Lower leg skin (tissue), 4 donors: ENCODE measurements around the gene KERA. TPM values are rescaled to one million over a fixed set of nuclear protein-coding genes. Genes with fewer than 3 reads are reported as not detected.
A peak's percentile ranks its signal among the peaks of the same experiment; 100 is the strongest.

Experiments
- DNase-seq, 2 donors: peaks; one replicate each; pipeline ENCODE4 v3.0.0-alpha.2; 2019; ENCODE audit warnings: low spot score in 2 of 2
- H3K4me3 ChIP-seq: fragments of 200-600 bp; sonication (generic); 2 replicates; pipeline ENCODE4 v1.5.1; 2017; ENCODE audit warnings: mild to moderate bottlenecking, low read depth; ENCODE audit not compliant: poor library complexity, severe bottlenecking
- POLR2A ChIP-seq, 2 donors: fragments of 450-650 bp; IDR thresholded peaks; one replicate each; pipeline ENCODE4 v1.6.1; 2016 to 2017; ENCODE audit warnings: antibody characterized with exemption in 2 of 2, mild to moderate bottlenecking in 1 of 2, moderate library complexity in 1 of 2
- WGBS, 2 donors: methylation state at CpG; one replicate each; pipeline ENCODE4 v1.1.5; 2018; 5-methylcytosine and 5-hydroxymethylcytosine counted together
- intact Hi-C: fragments of 100-400 bp; cut with DNase I; formaldehyde crosslinking; loops from one replicate; pipeline ENCODE4 v1.15.0; 2023; ENCODE audit warnings: low total_unique reads
- total RNA-seq, 4 donors: library from RNA; depleted of rRNA; stranded (reverse); fragments of >200 nt; gene quantifications; one replicate each; pipeline ENCODE4 v1.1.0, GENCODE V29; 2016
- TF ChIP-seq, protein P1 (sequence below), 3 donors: fragments of 450-650 bp; IDR thresholded peaks; one replicate each; pipeline ENCODE4 v1.5.1; 2016; ENCODE audit warnings: antibody characterized with exemption in 3 of 3, mild to moderate bottlenecking in 3 of 3, moderate library complexity in 2 of 3

The KERA gene
- total RNA-seq, 4 donors from 2014 or later, result not detected

- TF ChIP-seq, protein P1, sequence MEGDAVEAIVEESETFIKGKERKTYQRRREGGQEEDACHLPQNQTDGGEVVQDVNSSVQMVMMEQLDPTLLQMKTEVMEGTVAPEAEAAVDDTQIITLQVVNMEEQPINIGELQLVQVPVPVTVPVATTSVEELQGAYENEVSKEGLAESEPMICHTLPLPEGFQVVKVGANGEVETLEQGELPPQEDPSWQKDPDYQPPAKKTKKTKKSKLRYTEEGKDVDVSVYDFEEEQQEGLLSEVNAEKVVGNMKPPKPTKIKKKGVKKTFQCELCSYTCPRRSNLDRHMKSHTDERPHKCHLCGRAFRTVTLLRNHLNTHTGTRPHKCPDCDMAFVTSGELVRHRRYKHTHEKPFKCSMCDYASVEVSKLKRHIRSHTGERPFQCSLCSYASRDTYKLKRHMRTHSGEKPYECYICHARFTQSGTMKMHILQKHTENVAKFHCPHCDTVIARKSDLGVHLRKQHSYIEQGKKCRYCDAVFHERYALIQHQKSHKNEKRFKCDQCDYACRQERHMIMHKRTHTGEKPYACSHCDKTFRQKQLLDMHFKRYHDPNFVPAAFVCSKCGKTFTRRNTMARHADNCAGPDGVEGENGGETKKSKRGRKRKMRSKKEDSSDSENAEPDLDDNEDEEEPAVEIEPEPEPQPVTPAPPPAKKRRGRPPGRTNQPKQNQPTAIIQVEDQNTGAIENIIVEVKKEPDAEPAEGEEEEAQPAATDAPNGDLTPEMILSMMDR (IDR thresholded peaks at IDR 0.05), result no peak
- TF ChIP-seq POLR2A (IDR thresholded peaks at IDR 0.05), result no peak
- H3K4me3 ChIP-seq, result no peak overlapping the region
- intact Hi-C loops, result no loop called here
- DNase-seq, result no peak
Observed at GRCh38 chr12:91103101-91103500, 45.3 kb upstream of the KERA start.

- no peak for DNase-seq
- TF ChIP-seq, protein P1 (IDR thresholded peaks at IDR 0.05), result no peak
- no peak for TF ChIP-seq POLR2A (IDR thresholded peaks at IDR 0.05)
- intact Hi-C loops, result no loop called here
- WGBS, 2 donors, result 73 to 78% methylated on average over 2 of the region's 2 CpGs
- no peak overlapping the region for H3K4me3 ChIP-seq
Observed at GRCh38 chr12:91100906-91101305, 43.1 kb upstream of the KERA start.

DNA sequence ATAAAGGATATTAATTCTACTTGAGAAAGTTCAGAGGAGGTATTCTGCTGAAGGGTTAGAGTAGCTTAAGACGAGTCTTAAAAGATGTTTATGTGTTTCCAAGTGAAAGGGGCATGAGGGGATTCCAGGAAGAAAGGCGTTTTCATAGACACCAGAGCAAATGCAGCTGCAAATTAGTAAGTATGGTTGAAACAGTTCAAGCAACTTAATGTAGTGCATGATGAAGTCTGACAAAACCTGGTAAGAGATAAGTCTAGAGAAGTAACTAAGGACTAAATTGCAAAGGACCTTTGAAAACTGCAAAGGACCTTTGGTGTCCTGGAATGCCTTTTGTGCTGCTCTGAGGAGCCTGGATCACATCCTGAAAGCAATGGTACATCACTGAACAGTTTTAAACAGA, 42.0 kb upstream of the KERA start:
- intact Hi-C loops, result no loop called here
- no peak for DNase-seq

GRCh38 chr12:91099341-91099740, 41.5 kb upstream of the KERA start:
- TF ChIP-seq, protein P1 (IDR thresholded peaks at IDR 0.05), result no peak
- TF ChIP-seq POLR2A (IDR thresholded peaks at IDR 0.05), result no peak
- WGBS, 2 donors, result 43 to 45% methylated on average over 2 of the region's 2 CpGs
- DNase-seq, result no peak
- intact Hi-C loops, result no loop called here
- no peak overlapping the region for H3K4me3 ChIP-seq

More for the DNA sequence above, 42.0 kb upstream of the KERA start:
- WGBS, 2 donors, result 76 to 81% methylated on average over 2 of the region's 2 CpGs
- H3K4me3 ChIP-seq, result no peak overlapping the region
- TF ChIP-seq, protein P1 (IDR thresholded peaks at IDR 0.05), result no peak
- TF ChIP-seq POLR2A (IDR thresholded peaks at IDR 0.05), result no peak

DNA sequence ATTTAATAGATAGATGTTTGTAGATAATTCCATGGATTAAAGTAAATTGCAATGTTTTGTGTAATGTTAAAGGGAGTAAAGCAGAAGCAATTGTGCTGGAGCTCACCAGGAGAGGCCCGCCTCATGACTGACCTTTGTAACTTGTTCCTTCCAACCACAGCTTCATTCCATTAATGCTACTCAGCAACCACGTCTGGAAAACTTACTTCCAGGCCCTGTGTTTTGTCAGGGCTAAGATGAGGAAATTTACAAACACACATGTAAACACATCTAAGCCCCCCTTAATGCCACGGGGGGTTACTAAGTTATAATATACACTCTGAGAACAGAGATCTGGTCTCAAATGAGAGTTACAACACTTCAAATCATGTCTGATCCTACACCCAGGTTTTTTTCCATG, 41.1 kb upstream of the KERA start:
- 17 to 45% methylated on average over 3 of the region's 3 CpGs for WGBS, 2 donors
- peak in 1 of 2 donors; percentile 55 for DNase-seq
- no peak overlapping the region for H3K4me3 ChIP-seq
- TF ChIP-seq POLR2A (IDR thresholded peaks at IDR 0.05), result no peak
- intact Hi-C loops, result no loop called here

DNA sequence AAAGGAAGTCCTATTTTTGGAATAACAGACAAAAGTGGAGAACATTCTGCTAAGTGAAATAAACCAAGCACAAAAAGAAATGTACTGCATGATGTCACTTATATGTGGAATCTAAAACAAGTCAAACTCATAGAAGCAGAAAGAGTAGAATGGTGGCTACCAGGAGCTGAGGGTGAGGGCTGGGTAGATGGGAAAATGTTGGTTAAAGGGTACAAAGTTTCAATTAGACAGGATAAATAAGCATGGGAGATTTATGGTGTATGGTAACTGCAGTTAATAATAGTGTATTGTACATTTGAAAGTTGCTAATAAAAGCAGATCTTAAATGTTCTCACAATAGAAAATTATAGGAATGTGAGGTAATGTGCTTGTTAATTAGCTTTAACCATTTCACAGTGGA, 40.6 kb upstream of the KERA start:
- intact Hi-C loops, result no loop called here
- TF ChIP-seq POLR2A (IDR thresholded peaks at IDR 0.05), result no peak
- TF ChIP-seq, protein P1 (IDR thresholded peaks at IDR 0.05), result no peak

More for the DNA sequence above, 40.6 kb upstream of the KERA start:
- no peak overlapping the region for H3K4me3 ChIP-seq
- no peak for DNase-seq
